Activated CD8-positive, alpha-beta T cell treated with anti-CD3 and anti-CD28 coated beads for 36 hours (primary cell): ENCODE data around the gene C3orf33. TPM values are rescaled to one million over a fixed set of nuclear protein-coding genes. Genes with fewer than 3 reads are reported as not detected.

Source experiments
- ATAC-seq: fragments of 200-7000 bp; cut with Tn5 transposase; one replicate; pipeline ENCODE4 v1.10.0; 2021; ENCODE audit warnings: mild to moderate bottlenecking, moderate library complexity
- CTCF ChIA-PET: fragments of 350-600 bp; sonication (Branson Sonifier 250); formaldehyde crosslinking; loops from one replicate; lab custom pipeline; 2021; ENCODE audit warnings: antibody characterized with exemption; lab: Charles Lee
- POLR2A ChIA-PET: fragments of 350-600 bp; sonication (Branson Sonifier 250); formaldehyde crosslinking; loops from one replicate; lab custom pipeline; 2021; ENCODE audit warnings: antibody characterized with exemption; lab: Charles Lee
- DNase-seq: peaks from one replicate; pipeline ENCODE4 v3.0.0-alpha.2; 2020
- H3K27ac Mint-ChIP-seq: one replicate; pipeline ENCODE4 v1.8.0; 2021; ENCODE audit warnings: mild to moderate bottlenecking, mixed read lengths
- H3K27me3 Mint-ChIP-seq: one replicate; pipeline ENCODE4 v1.8.0; 2021; ENCODE audit warnings: mixed read lengths
- H3K36me3 Mint-ChIP-seq: one replicate; pipeline ENCODE4 v1.8.0; 2021; ENCODE audit warnings: low read depth, mixed read lengths
- H3K4me1 Mint-ChIP-seq: one replicate; pipeline ENCODE4 v1.8.0; 2021; ENCODE audit warnings: low read depth, mixed read lengths
- H3K4me3 Mint-ChIP-seq: one replicate; pipeline ENCODE4 v1.8.0; 2021; ENCODE audit warnings: mild to moderate bottlenecking, moderate library complexity, mixed read lengths
- H3K9me3 Mint-ChIP-seq: one replicate; pipeline ENCODE4 v1.8.0; 2021; ENCODE audit warnings: mixed read lengths
- CTCF ChIP-seq: fragments of 200-600 bp; IDR thresholded peaks from one replicate; pipeline ENCODE4 v1.8.0; 2022; ENCODE audit warnings: antibody characterized with exemption, mild to moderate bottlenecking
- intact Hi-C: fragments of 100-400 bp; cut with micrococcal nuclease; formaldehyde crosslinking; loops from one replicate; pipeline ENCODE4 v1.10.0; 2022
- total RNA-seq, 2 experiments: library from RNA; stranded (reverse); gene quantifications; one replicate each; pipeline ENCODE4 v1.2.3, GENCODE V29; 2021

Gene C3orf33
- total RNA-seq, 2 experiments from 2014 or later = 2.4 to 3.6 TPM

GRCh38 chr3:155745795-155746550, 60.1 kb downstream of the C3orf33 start:
- intact Hi-C loops = no loop called here
- ChIA-PET POLR2A (no interaction called here), CTCF (interaction anchor here (0.9 to 3.1 kb wide), 2 partner anchors 60 to 126 kb away, joined by 3 to 8 read pairs; partner anchors contain the start of gene C3orf33)
- Mint-ChIP-seq H3K36me3 (no peaks in the 10 kb centered on the region), H3K27ac (no peak overlapping the region), H3K9me3 (no peaks in the 10 kb centered on the region), H3K4me1 (peaks cover 10% of the 10 kb centered on the region), H3K27me3 (peaks cover 36% of the 10 kb centered on the region), H3K4me3 (no peak overlapping the region)
- TF ChIP-seq CTCF = no peak
- DNase-seq (peak; percentile 22), ATAC-seq (no peak)

GRCh38 chr3:155744626-155745324, 61.3 kb downstream of the C3orf33 start, which contains the start of gene PLCH1:
PLCH1 (minus strand) TSS chr3:155745071; CDS start chr3:155704224, 40,847 bp downstream.
- no peaks in the 10 kb centered on the region for H3K36me3 Mint-ChIP-seq
- TF ChIP-seq CTCF = no peak
- CTCF ChIA-PET = interaction anchor here (0.9 to 1.5 kb wide), 3 partner anchors 14 to 125 kb away, joined by 3 to 5 read pairs (median 3); partner anchors contain the start of genes C3orf33 and GMPS
- intact Hi-C loops = no loop called here
- no peaks in the 10 kb centered on the region for H3K9me3 Mint-ChIP-seq
- H3K27ac Mint-ChIP-seq = no peak within 1 kb of the TSS
- POLR2A ChIA-PET = interaction anchor here (0.8 kb wide), 1 partner anchor 109 kb away, joined by 3 read pairs; the partner anchor contains the start of gene SLC33A1
- peak; percentile 57 for DNase-seq
- ATAC-seq = peak; percentile 71
- peak within 1 kb of the TSS; percentile 75 for H3K4me3 Mint-ChIP-seq
- peaks cover 10% of the 10 kb centered on the region for H3K4me1 Mint-ChIP-seq
- H3K27me3 Mint-ChIP-seq = peaks cover 40% of the 10 kb centered on the region

- ATAC-seq (peak; percentile 45), DNase-seq (peak; percentile 53)
- H3K4me3 Mint-ChIP-seq = peak overlapping the region; percentile 75
- ChIA-PET CTCF (interaction anchor here (0.9 to 1.5 kb wide), 3 partner anchors 15 to 126 kb away, joined by 3 to 5 read pairs (median 3); partner anchors contain the start of genes C3orf33 and GMPS), POLR2A (interaction anchor here (0.8 kb wide), 1 partner anchor 110 kb away, joined by 3 read pairs; the partner anchor contains the start of gene SLC33A1)
- no peaks in the 10 kb centered on the region for H3K9me3 Mint-ChIP-seq
- H3K36me3 Mint-ChIP-seq = no peaks in the 10 kb centered on the region
- peaks cover 10% of the 10 kb centered on the region for H3K4me1 Mint-ChIP-seq
- H3K27me3 Mint-ChIP-seq = peaks cover 42% of the 10 kb centered on the region
- TF ChIP-seq CTCF = no peak
- intact Hi-C loops = no loop called here
- H3K27ac Mint-ChIP-seq = no peak overlapping the region
These were observed 62.0 kb downstream of the C3orf33 start for GRCh38 chr3:155744010-155744625.

GRCh38 chr3:155743606-155744005, 62.5 kb downstream of the C3orf33 start:
- no peak overlapping the region for H3K27ac Mint-ChIP-seq
- H3K9me3 Mint-ChIP-seq = no peaks in the 10 kb centered on the region
- no peak for ATAC-seq
- TF ChIP-seq CTCF = no peak
- H3K36me3 Mint-ChIP-seq = no peaks in the 10 kb centered on the region
- CTCF ChIA-PET = interaction anchor here (1.2 to 1.5 kb wide), 2 partner anchors 8 to 62 kb away, joined by 4 to 5 read pairs; partner anchors contain the start of gene C3orf33
- H3K27me3 Mint-ChIP-seq = peaks cover 44% of the 10 kb centered on the region
- intact Hi-C loops = no loop called here
- H3K4me3 Mint-ChIP-seq = peak overlapping the region; percentile 75
- peaks cover 10% of the 10 kb centered on the region for H3K4me1 Mint-ChIP-seq
- POLR2A ChIA-PET = no interaction called here
- no peak for DNase-seq
